HG03097 (cell line): Measurements from ENCODE around the gene NRXN2.

Experiments used
- ATAC-seq: cut with Tn5 transposase; IDR thresholded peaks from one replicate; pipeline ENCODE4 v1.9.1; 2021; ENCODE audit not compliant: unreplicated experiment, low FRiP score

Gene NRXN2

DNA sequence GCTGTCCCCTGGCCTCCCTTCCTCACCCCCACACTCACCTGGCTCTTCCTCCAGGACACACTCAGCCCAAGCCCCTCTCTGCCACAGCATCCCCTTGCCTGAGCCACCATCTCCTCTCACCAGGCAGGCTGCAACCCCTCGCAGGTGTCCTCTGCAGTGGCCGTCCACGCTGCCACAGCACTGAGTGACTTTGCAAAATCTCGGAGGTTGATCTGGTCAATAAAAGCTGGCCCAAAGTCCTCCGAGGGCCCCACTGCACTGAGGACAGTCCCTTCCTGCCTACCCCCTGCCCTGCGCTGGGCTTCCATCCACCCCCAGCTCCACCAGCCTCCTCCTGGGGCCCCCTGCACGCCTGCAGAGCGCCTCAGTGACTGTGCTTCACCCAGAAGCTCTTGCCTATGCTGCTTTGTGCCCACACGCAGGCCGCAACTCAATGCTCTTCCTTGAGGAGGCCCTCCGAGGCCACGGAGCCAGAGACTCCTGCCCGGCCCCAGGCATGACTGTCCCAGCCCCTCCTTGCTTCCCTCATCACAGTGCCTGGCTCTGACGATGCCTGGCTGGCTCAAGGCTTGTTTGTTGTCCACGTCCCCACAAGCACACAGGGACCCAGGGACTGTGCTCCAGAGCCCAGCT is 162.7 kb downstream of the NRXN2 start:
- ATAC-seq: no peak

DNA sequence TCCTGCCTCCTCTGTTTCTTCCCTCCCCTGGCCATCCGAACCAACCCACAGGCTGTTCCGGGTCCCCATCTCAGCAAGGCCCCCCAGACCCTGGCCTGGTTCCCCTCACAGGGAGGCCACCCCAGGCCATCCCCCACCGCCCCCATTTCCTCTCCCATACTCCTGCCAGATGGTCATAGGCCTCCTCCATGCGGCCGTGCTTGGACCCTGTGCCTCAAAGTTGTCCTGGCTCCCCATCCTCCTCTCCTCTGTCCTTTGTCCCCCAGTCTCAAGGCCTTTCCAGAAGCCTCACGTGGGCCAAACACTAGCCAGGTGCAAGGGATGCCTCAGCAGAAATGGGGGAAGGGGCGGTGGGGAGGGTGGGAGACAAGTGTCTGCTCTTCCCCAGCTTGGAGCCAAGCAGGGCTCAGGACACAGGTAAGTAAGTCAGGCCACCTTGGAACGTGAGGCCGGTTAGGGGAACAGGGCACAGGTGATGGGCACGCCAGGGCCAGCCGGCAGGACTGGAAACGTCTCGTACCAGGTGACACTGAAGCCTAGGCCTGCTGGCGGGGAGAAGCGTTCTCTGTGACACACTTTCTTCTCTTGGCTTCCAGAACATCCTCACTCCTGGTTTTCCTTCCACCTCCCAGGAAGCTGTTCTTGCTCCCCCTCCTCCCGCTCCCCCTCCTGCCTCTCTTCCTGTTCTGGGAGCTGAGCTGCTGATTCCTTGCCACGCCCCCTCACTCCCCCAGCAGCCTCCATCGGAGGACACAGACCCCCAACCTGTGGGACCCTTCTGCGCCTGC is 163.5 kb downstream of the NRXN2 start:
- no peak for ATAC-seq

DNA sequence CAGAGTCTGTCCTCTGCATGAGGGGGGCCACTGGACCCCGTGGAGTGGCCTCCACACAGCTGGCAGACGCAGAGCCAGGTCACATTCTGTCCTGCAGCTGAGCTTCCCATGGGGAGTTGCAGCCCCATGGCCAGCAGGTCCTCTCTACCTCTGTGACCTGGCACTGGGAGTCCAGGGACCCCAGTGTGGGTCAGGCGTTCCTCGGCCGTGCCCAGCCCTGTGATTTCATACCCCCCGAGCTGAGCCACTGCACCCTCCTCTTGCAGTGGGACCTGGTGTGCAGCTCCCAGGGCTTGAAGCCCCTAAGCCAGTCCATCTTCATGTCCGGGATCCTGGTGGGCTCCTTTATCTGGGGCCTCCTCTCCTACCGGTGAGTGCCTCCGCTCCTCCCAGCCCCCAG is 164.1 kb downstream of the NRXN2 start:
- ATAC-seq: no peak

DNA sequence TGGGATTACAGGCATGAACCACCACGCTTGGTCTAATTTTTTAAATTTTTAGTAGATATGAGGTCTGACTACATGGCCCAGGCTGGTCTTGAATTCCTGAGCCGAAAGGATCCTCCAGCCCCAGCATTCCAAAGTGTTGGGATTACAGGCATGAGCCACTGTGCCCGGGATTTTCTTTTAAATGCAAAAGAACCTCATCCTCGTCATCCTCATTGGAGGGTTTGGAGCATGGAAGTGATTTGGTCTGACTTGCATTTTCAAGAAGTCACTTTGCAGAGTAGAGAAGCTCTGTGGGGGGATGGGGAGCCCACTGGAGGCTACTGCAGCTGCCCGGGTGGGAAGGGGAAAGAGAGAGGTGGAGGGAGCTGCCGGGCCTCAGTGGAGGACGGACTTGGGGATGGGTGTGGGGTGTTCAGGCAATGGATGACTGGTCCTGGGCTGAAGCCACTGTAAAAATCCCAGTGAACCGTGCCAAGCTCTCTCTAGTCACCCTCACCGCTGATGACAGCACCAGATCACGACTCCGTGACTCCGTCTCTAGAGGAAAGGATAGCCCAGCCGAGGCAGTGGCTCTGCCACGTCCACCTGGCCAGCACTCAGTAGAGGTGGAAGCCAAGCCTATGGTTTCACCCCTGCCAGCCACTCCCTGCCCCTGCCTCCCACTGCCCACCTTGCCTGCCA is 164.8 kb downstream of the NRXN2 start:
- ATAC-seq: no peak

DNA sequence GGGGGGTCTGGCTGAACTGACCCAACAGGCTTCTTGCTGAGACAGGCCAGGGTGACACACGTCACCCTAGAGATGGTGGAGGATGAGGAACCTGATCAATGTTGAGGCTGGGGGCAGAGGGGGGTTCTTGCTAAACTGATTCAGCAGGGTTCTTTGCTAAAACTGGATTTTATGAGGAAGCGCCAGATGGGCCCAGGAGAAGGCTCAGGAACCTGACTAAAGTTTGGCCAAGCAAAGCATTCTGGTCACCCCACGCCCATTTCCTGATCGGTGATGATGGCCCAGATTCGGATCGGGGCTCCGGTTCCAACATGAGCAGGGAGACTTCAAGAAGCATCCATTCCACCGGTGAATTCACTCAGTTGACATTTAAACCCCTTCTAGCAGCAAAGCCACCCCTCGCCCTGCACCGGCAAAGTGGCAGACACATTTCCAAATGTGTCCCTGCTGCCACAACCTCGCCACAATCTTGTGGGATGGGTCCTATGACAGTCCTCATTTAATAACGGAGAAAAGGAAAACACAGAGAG is 166.2 kb downstream of the NRXN2 start:
- no peak for ATAC-seq
